Stimulated activated CD4-positive, alpha-beta T cell treated with anti-CD3 and anti-CD28 coated beads, Interleukin-2, amount 100 ng/mL, for 48 hours (primary cell): ENCODE measurements around the gene RGS7BP.

ENCODE experiments used
- DNase-seq, 2 donors: peaks; one replicate each; pipeline ENCODE4 v3.0.0-alpha.2; 2020

The RGS7BP gene

GRCh38 chr5:64566310-64566916 is 60.6 kb downstream of the RGS7BP start:
- no peak for DNase-seq

- no peak for DNase-seq
Observed at GRCh38 chr5:64569858-64570257, 64.0 kb downstream of the RGS7BP start.

- no peak for DNase-seq
Observed at GRCh38 chr5:64570395-64570996, 64.7 kb downstream of the RGS7BP start.

GRCh38 chr5:64575561-64575960 is 69.7 kb downstream of the RGS7BP start:
- no peak for DNase-seq

GRCh38 chr5:64576250-64576649 is 70.4 kb downstream of the RGS7BP start:
- DNase-seq = no peak

- no peak for DNase-seq
Observed at GRCh38 chr5:64585646-64586045, 79.8 kb downstream of the RGS7BP start.

GRCh38 chr5:64587370-64587769 is 81.6 kb downstream of the RGS7BP start:
- DNase-seq = no peak

- DNase-seq = no peak
Observed at GRCh38 chr5:64592730-64593341, 87.0 kb downstream of the RGS7BP start.

GRCh38 chr5:64594025-64594424 is 88.2 kb downstream of the RGS7BP start:
- DNase-seq = no peak

- no peak for DNase-seq
Observed at GRCh38 chr5:64594601-64595000, 88.8 kb downstream of the RGS7BP start.

- no peak for DNase-seq
Observed at GRCh38 chr5:64595031-64595855, 89.4 kb downstream of the RGS7BP start.

- DNase-seq = no peak
Observed at GRCh38 chr5:64599226-64599625, 93.4 kb downstream of the RGS7BP start.

- DNase-seq = no peak
Observed at GRCh38 chr5:64603676-64604075, 97.9 kb downstream of the RGS7BP start.

GRCh38 chr5:64606926-64607325 is 101.1 kb downstream of the RGS7BP start:
- no peak for DNase-seq

GRCh38 chr5:64612344-64612961 is 106.6 kb downstream of the RGS7BP start:
- no peak for DNase-seq

GRCh38 chr5:64615895-64616294 is 110.1 kb downstream of the RGS7BP start:
- no peak for DNase-seq

- no peak for DNase-seq
Observed at GRCh38 chr5:64619609-64620008, 113.8 kb downstream of the RGS7BP start.

GRCh38 chr5:64622991-64623390 is 117.2 kb downstream of the RGS7BP start:
- DNase-seq = no peak

GRCh38 chr5:64625678-64626077 is 119.9 kb downstream of the RGS7BP start:
- no peak for DNase-seq

- DNase-seq = no peak
Observed at GRCh38 chr5:64628901-64629300, 123.1 kb downstream of the RGS7BP start.

GRCh38 chr5:64629841-64630240 is 124.0 kb downstream of the RGS7BP start:
- DNase-seq = no peak

- no peak for DNase-seq
Observed at GRCh38 chr5:64632251-64632650, 126.4 kb downstream of the RGS7BP start.

- DNase-seq = no peak
Observed at GRCh38 chr5:64634997-64635686, 129.3 kb downstream of the RGS7BP start.
